Measurements from ENCODE around the gene HSPA12B. TPM values are rescaled to one million over a fixed set of nuclear protein-coding genes. Genes with fewer than 3 reads are reported as not detected.

The HSPA12B gene
- total RNA-seq, 1 experiment from 2014 or later: 2.7 TPM

DNA sequence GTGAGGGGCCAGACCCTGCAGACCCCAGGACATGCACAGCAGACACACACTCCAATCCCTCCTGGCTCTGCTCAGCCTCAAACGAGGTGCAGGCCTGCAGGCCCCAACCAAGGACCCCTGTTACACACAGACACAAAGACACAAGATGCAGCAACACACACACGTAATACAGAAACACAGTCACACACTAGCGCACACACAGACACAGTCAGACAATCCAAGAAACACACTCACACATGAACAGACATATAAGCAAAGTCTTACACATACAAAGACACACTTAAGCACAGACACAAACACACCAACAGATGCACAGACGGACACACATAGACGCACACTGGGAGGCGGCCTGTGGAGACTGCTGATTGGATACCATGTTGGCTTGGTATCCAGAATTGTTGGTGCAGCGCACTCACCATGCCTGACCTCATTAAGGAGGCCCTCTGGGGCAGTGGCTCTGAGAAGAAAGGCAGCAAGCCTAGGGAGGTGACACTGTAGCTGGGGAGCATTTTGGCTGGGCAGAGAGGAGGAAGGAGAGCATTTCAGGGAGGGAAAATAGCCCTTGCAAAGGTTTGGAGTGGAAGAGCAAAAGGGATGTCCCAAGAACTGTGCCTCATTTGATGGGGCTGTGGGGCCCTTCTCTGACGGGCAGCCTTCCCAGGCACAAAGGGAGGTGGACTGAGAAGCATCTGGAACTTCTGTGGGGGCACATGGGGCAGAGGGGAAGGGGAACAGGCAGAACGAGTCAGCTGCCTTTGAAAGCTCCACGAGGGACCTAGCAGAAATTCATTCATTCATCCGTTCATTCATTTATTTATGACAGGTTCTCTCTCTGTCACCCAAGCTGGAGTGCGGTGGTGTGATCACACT, 1.4 kb upstream of the HSPA12B start:
- H3K79me2 ChIP-seq (ENCODE audit: insufficient read depth, low read length): no peaks in the 10 kb centered on the region
- H3K23me2 ChIP-seq (ENCODE audit: insufficient read length, low read depth, low read length, poor library complexity, severe bottlenecking): no peaks in the 10 kb centered on the region
- H2BK12ac ChIP-seq (ENCODE audit: insufficient read length, low read depth, low read length): no peak overlapping the region
- H3K56ac ChIP-seq (ENCODE audit: insufficient read length, low read depth, low read length): no peak overlapping the region
- no peaks in the 10 kb centered on the region for H4K20me1 ChIP-seq (ENCODE audit: control insufficient read depth, insufficient read depth, insufficient read length)
- Mint-ChIP-seq H3K9me3 (no peaks in the 10 kb centered on the region; a peak in 1 of 5 replicates), H3K27ac (no peak overlapping the region), H3K27me3 (ENCODE audit: low read depth) (peaks cover 68% of the 10 kb centered on the region), H3K4me1 (peaks cover 5 to 26% of the 10 kb centered on the region in 2 experiments), H3K36me3 (ENCODE audit: insufficient read depth in 1 of 3, low read depth in 3 of 3) (no peaks in the 10 kb centered on the region), H3K4me3 (no peak overlapping the region)
- no peak overlapping the region for H2AFZ ChIP-seq (ENCODE audit: low read length)
- no peak overlapping the region for H3K14ac ChIP-seq (ENCODE audit: insufficient read depth, low read length)
- H3K4me2 ChIP-seq (ENCODE audit: insufficient read depth, insufficient read length, low read length): no peak overlapping the region
- no CpG with 5 or more reads among the region's 12 CpGs for WGBS (ENCODE audit: extremely low coverage, insufficient read length, low lambda C conversion rate)
- H2BK5ac ChIP-seq (ENCODE audit: insufficient read length, low read length): no peak overlapping the region
- no peak overlapping the region for H3K18ac ChIP-seq (ENCODE audit: insufficient read length, low read depth, low read length)
- H3K27ac ChIP-seq (ENCODE audit: insufficient read length, low read depth, low read length): no peak overlapping the region
- no peaks in the 10 kb centered on the region for H3K9me3 ChIP-seq (ENCODE audit: control insufficient read depth, low read depth, low read length)
- H2BK20ac ChIP-seq (ENCODE audit: low read depth, low read length, poor library complexity, severe bottlenecking): no peak overlapping the region
- H4K5ac ChIP-seq (ENCODE audit: insufficient read length, low read depth, low read length): no peak overlapping the region
- no peak overlapping the region for H3K23ac ChIP-seq (ENCODE audit: insufficient read length, low read depth, low read length)
- H4K91ac ChIP-seq (ENCODE audit: insufficient read length, low read depth, low read length): no peak overlapping the region
- H4K8ac ChIP-seq (replicated peaks; ENCODE audit: insufficient read length, low read depth, low read length): no peak overlapping the region
- DNase-seq: peak; percentile 20
- TF ChIP-seq CTCF (conservative IDR thresholded peaks at IDR 0.05): no peak
- no peak overlapping the region for H3K4ac ChIP-seq (ENCODE audit: low read depth, low read length)
- no peaks in the 10 kb centered on the region for H3K4me1 ChIP-seq (ENCODE audit: insufficient read depth, low read length)
- no peak overlapping the region for H3K9ac ChIP-seq (ENCODE audit: extremely low read depth, insufficient read length, low read length)
- no peak overlapping the region for H2AK5ac ChIP-seq (ENCODE audit: insufficient read length, low read length)
- no peak overlapping the region for H2BK15ac ChIP-seq (ENCODE audit: low read depth, low read length)
- H3T11ph ChIP-seq (ENCODE audit: low read length): no peak overlapping the region
- no peaks in the 10 kb centered on the region for H3K79me1 ChIP-seq (ENCODE audit: insufficient read depth, low read depth, low read length, poor library complexity, severe bottlenecking)
- no peaks in the 10 kb centered on the region; the same call in 1 of the 2 replicates for H3K27me3 ChIP-seq (ENCODE audit: insufficient read depth, low read length)
- no peak overlapping the region for H2BK120ac ChIP-seq (ENCODE audit: low read depth, low read length, poor library complexity, severe bottlenecking)

All from H9 (cell line).